ENCODE measurements around the gene POLD4.

- TF ChIP-seq, protein P1, sequence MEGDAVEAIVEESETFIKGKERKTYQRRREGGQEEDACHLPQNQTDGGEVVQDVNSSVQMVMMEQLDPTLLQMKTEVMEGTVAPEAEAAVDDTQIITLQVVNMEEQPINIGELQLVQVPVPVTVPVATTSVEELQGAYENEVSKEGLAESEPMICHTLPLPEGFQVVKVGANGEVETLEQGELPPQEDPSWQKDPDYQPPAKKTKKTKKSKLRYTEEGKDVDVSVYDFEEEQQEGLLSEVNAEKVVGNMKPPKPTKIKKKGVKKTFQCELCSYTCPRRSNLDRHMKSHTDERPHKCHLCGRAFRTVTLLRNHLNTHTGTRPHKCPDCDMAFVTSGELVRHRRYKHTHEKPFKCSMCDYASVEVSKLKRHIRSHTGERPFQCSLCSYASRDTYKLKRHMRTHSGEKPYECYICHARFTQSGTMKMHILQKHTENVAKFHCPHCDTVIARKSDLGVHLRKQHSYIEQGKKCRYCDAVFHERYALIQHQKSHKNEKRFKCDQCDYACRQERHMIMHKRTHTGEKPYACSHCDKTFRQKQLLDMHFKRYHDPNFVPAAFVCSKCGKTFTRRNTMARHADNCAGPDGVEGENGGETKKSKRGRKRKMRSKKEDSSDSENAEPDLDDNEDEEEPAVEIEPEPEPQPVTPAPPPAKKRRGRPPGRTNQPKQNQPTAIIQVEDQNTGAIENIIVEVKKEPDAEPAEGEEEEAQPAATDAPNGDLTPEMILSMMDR (IDR thresholded peaks at IDR 0.05): no peak
- TF ChIP-seq POLR2A (IDR thresholded peaks at IDR 0.05) (no peak), POLR2AphosphoS5 (IDR thresholded peaks at IDR 0.05) (no peak)
These were observed 15.9 kb upstream of the POLD4 start for GRCh38 chr11:67369275-67369674.

Data from upper lobe of left lung (tissue), 4 donors.